ENCODE results near the gene DVL1. TPM values are rescaled to one million over a fixed set of nuclear protein-coding genes. Genes with fewer than 3 reads are reported as not detected.

Gene DVL1
- total RNA-seq, 4 donors from 2014 or later, result 26.2 to 80.3 (median 39.5) TPM

- TF ChIP-seq CTCF (IDR thresholded peaks at IDR 0.05; ENCODE audit: low read depth), result no peak
Measured at GRCh38 chr1:1335283-1335682, 13.9 kb downstream of the DVL1 start.

GRCh38 chr1:1334835-1335234 is 14.4 kb downstream of the DVL1 start:
- TF ChIP-seq CTCF (IDR thresholded peaks at IDR 0.05; ENCODE audit: low read depth), result no peak

- no peak for TF ChIP-seq CTCF (IDR thresholded peaks at IDR 0.05; ENCODE audit: low read depth)
Measured at GRCh38 chr1:1333551-1334241, 15.5 kb downstream of the DVL1 start.

GRCh38 chr1:1332774-1333480 is 16.3 kb downstream of the DVL1 start:
- TF ChIP-seq CTCF (IDR thresholded peaks at IDR 0.05; ENCODE audit: low read depth), result no peak

- TF ChIP-seq CTCF (IDR thresholded peaks at IDR 0.05; ENCODE audit: low read depth), result no peak
Measured at GRCh38 chr1:1332031-1332755, 17.0 kb downstream of the DVL1 start.

GRCh38 chr1:1331068-1331965 is 17.9 kb downstream of the DVL1 start, which contains the start of gene TAS1R3:
Gene TAS1R3, plus strand, starts transcription at chr1:1331280. Its CDS starts 66 bp downstream, at chr1:1331346.
- no peak for TF ChIP-seq CTCF (IDR thresholded peaks at IDR 0.05; ENCODE audit: low read depth)
